ENCODE data around the gene IKZF1.

DNA sequence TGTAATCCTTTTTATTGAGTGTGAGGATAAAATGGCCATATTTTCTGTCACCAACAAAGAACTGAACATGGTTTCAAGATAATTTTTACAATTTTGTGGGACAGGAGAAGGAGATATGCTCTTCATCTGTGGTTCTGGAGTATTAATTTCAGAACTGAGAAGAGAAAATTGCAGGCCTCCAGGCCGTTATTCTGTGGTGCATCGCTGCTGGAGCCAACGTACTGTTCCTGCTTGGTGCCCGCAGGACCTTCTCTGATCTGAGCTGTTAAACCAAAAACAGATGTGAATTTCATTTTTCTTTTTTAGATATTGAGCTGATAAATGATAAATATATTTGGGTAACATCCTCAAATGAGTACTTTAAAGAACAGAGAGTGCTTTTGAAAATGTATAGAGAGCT lies 63.9 kb downstream of the IKZF1 start:
- no peak for TF ChIP-seq BHLHE40 (IDR thresholded peaks at IDR 0.05; ENCODE audit: low read depth, low read length)
- no peak for TF ChIP-seq HMGXB4 (CRISPR knock-in tag; IDR thresholded peaks at IDR 0.05; ENCODE audit: borderline replicate concordance)
- TF ChIP-seq POLR2A (IDR thresholded peaks at IDR 0.05; ENCODE audit: low read length), result no peak
- TF ChIP-seq, protein P1, sequence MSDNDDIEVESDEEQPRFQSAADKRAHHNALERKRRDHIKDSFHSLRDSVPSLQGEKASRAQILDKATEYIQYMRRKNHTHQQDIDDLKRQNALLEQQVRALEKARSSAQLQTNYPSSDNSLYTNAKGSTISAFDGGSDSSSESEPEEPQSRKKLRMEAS (IDR thresholded peaks at IDR 0.05), result no peak
- TF ChIP-seq, protein P2, sequence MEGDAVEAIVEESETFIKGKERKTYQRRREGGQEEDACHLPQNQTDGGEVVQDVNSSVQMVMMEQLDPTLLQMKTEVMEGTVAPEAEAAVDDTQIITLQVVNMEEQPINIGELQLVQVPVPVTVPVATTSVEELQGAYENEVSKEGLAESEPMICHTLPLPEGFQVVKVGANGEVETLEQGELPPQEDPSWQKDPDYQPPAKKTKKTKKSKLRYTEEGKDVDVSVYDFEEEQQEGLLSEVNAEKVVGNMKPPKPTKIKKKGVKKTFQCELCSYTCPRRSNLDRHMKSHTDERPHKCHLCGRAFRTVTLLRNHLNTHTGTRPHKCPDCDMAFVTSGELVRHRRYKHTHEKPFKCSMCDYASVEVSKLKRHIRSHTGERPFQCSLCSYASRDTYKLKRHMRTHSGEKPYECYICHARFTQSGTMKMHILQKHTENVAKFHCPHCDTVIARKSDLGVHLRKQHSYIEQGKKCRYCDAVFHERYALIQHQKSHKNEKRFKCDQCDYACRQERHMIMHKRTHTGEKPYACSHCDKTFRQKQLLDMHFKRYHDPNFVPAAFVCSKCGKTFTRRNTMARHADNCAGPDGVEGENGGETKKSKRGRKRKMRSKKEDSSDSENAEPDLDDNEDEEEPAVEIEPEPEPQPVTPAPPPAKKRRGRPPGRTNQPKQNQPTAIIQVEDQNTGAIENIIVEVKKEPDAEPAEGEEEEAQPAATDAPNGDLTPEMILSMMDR (IDR thresholded peaks at IDR 0.05), result no peak
- no peak for TF ChIP-seq JUNB (IDR thresholded peaks at IDR 0.05)
- TF ChIP-seq MYC (IDR thresholded peaks at IDR 0.05; ENCODE audit: borderline replicate concordance, low read length), result no peak
- no peak for TF ChIP-seq MAZ (IDR thresholded peaks at IDR 0.05; ENCODE audit: borderline replicate concordance, low read depth, low read length)
- TF ChIP-seq E2F6 (IDR thresholded peaks at IDR 0.05; ENCODE audit: borderline replicate concordance, low read depth), result no peak
- TF ChIP-seq, protein P3, sequence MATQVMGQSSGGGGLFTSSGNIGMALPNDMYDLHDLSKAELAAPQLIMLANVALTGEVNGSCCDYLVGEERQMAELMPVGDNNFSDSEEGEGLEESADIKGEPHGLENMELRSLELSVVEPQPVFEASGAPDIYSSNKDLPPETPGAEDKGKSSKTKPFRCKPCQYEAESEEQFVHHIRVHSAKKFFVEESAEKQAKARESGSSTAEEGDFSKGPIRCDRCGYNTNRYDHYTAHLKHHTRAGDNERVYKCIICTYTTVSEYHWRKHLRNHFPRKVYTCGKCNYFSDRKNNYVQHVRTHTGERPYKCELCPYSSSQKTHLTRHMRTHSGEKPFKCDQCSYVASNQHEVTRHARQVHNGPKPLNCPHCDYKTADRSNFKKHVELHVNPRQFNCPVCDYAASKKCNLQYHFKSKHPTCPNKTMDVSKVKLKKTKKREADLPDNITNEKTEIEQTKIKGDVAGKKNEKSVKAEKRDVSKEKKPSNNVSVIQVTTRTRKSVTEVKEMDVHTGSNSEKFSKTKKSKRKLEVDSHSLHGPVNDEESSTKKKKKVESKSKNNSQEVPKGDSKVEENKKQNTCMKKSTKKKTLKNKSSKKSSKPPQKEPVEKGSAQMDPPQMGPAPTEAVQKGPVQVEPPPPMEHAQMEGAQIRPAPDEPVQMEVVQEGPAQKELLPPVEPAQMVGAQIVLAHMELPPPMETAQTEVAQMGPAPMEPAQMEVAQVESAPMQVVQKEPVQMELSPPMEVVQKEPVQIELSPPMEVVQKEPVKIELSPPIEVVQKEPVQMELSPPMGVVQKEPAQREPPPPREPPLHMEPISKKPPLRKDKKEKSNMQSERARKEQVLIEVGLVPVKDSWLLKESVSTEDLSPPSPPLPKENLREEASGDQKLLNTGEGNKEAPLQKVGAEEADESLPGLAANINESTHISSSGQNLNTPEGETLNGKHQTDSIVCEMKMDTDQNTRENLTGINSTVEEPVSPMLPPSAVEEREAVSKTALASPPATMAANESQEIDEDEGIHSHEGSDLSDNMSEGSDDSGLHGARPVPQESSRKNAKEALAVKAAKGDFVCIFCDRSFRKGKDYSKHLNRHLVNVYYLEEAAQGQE (IDR thresholded peaks at IDR 0.05), result no peak
- no peak for TF ChIP-seq KDM5A (IDR thresholded peaks at IDR 0.05)
- TF ChIP-seq PHF8 (IDR thresholded peaks at IDR 0.05; ENCODE audit: borderline replicate concordance, low read depth), result no peak
- no peak for TF ChIP-seq ZFP36 (IDR thresholded peaks at IDR 0.05; ENCODE audit: borderline replicate concordance, partially characterized antibody)
- no peak for TF ChIP-seq RCOR1 (IDR thresholded peaks at IDR 0.05; ENCODE audit: low read depth, low read length)
